Measurements from ENCODE around the gene SYT9.

SYT9 gene

GRCh38 chr11:7348432-7349304 lies 97.0 kb downstream of the SYT9 start:
- no peak for DNase-seq

GRCh38 chr11:7351228-7351627 lies 99.5 kb downstream of the SYT9 start:
- DNase-seq: no peak

- DNase-seq: no peak
Observed at GRCh38 chr11:7353100-7353499, 101.4 kb downstream of the SYT9 start.

GRCh38 chr11:7364660-7365059 lies 113.0 kb downstream of the SYT9 start:
- no peak for DNase-seq

- no peak for DNase-seq
Observed at GRCh38 chr11:7367803-7368202, 116.1 kb downstream of the SYT9 start.

- DNase-seq: no peak
Observed at GRCh38 chr11:7376386-7376785, 124.7 kb downstream of the SYT9 start.

GRCh38 chr11:7381937-7382336 lies 130.2 kb downstream of the SYT9 start:
- no peak for DNase-seq

GRCh38 chr11:7383406-7383805 lies 131.7 kb downstream of the SYT9 start:
- DNase-seq: no peak

GRCh38 chr11:7384691-7385090 lies 133.0 kb downstream of the SYT9 start:
- no peak for DNase-seq

- DNase-seq: no peak
Observed at GRCh38 chr11:7385532-7385931, 133.8 kb downstream of the SYT9 start.

- no peak for DNase-seq
Observed at GRCh38 chr11:7413961-7414915, 162.5 kb downstream of the SYT9 start.

- DNase-seq: no peak
Observed at GRCh38 chr11:7414973-7415817, 163.5 kb downstream of the SYT9 start.

GRCh38 chr11:7416080-7416479 lies 164.4 kb downstream of the SYT9 start:
- DNase-seq: no peak

GRCh38 chr11:7417328-7417727 lies 165.6 kb downstream of the SYT9 start:
- no peak for DNase-seq

GRCh38 chr11:7418061-7418460 lies 166.4 kb downstream of the SYT9 start:
- no peak for DNase-seq

- DNase-seq: no peak
Observed at GRCh38 chr11:7418906-7419305, 167.2 kb downstream of the SYT9 start.

- DNase-seq: no peak
Observed at GRCh38 chr11:7421136-7421535, 169.4 kb downstream of the SYT9 start.

- DNase-seq: no peak
Observed at GRCh38 chr11:7422544-7423331, 171.0 kb downstream of the SYT9 start.

- DNase-seq: no peak
Observed at GRCh38 chr11:7423946-7424345, 172.2 kb downstream of the SYT9 start.

- DNase-seq: no peak
Observed at GRCh38 chr11:7427733-7428132, 176.0 kb downstream of the SYT9 start.

GRCh38 chr11:7428196-7428595 lies 176.5 kb downstream of the SYT9 start:
- DNase-seq: no peak

- DNase-seq: no peak
Observed at GRCh38 chr11:7430496-7430895, 178.8 kb downstream of the SYT9 start.

Measured in femur (tissue), 1 donor.